Adipocyte (in vitro differentiated cells): ENCODE results near the gene POLD2.

Source experiments
- DNase-seq: peaks from one replicate; pipeline ENCODE4 v3.0.0-alpha.2; 2015; ENCODE audit warnings: low read depth
- H3K27me3 ChIP-seq: replicated peaks from 2 replicates; pipeline ENCODE4 v1.7.0; 2013; ENCODE audit warnings: mild to moderate bottlenecking, low read length, moderate library complexity; ENCODE audit not compliant: control insufficient read depth, insufficient read depth
- H3K36me3 ChIP-seq: 2 replicates; pipeline ENCODE4 v1.7.0; 2013; ENCODE audit warnings: low read length, mild to moderate bottlenecking, moderate library complexity; ENCODE audit not compliant: control insufficient read depth, insufficient read depth, severe bottlenecking
- H3K4me1 ChIP-seq: 2 replicates; pipeline ENCODE4 v1.7.0; 2013; ENCODE audit warnings: mild to moderate bottlenecking, low read length, moderate library complexity; ENCODE audit not compliant: control insufficient read depth, insufficient read depth
- H3K4me3 ChIP-seq: 2 replicates; pipeline ENCODE4 v1.7.0; 2013; ENCODE audit warnings: mild to moderate bottlenecking, low read length, moderate library complexity
- H3K9ac ChIP-seq: 2 replicates; pipeline ENCODE4 v1.7.0; 2013; ENCODE audit warnings: mild to moderate bottlenecking, low read length, moderate library complexity
- H3K9me3 ChIP-seq: 2 replicates; pipeline ENCODE4 v1.7.0; 2013; ENCODE audit warnings: mild to moderate bottlenecking, low read length, moderate library complexity; ENCODE audit not compliant: control insufficient read depth

POLD2 gene

DNA sequence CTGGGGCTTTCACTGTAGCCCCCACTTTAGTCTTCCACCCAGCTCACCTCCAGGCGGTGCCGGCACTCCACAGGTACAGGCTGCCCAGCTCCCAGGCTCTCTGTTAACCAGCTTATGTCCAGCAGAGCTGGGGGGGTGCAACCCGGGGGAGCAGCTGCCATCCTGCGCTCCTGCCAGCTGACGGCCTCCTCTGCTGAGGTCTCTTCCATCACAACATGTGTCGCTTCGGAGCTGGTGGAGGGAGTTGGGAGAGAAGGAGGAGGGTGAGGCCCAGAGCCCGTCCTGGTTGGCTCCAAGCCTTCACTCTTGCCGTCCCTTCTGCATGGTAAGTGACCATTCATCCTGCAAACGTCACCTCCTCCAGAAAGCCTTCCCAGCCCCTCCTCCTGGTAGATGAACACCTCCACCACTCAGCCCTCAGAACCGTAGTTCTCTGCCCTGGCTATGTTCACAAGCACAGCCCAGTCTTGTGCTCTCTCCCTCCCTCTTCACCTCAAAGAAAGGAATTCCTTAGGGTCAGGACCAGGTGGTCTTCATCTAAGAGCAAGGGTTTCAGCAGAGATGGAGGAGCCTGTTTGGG is 42.6 kb downstream of the POLD2 start:
- no peaks in the 10 kb centered on the region for H3K9me3 ChIP-seq
- peaks cover 48% of the 10 kb centered on the region for H3K36me3 ChIP-seq
- H3K4me3 ChIP-seq: peak overlapping the region; percentile 95
- DNase-seq: no peak
- H3K27me3 ChIP-seq: no peaks in the 10 kb centered on the region
- peak overlapping the region; percentile 95 for H3K9ac ChIP-seq
- peaks cover 34% of the 10 kb centered on the region for H3K4me1 ChIP-seq

DNA sequence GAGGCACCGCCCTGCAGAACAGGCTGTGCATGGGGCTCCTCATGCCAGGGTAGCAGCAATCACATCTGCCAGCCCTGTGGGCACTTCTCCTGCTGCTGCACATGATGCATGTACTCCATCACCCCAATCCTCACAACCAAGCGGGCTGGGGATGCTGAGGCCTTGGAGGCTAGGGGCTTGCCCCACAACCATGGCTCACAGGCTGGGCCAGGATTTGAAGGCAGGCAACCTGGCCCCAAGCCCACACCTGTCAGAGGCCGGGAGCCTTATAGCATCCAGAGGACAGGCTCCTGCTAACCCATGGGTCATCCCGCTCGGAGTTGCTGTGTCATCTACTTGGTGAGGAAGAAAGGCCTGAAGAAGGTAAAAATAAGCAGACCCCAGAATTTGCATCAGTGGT is 43.2 kb downstream of the POLD2 start:
- Histone ChIP-seq H3K4me1 (peaks cover 28% of the 10 kb centered on the region), H3K4me3 (peak overlapping the region; percentile 95), H3K27me3 (no peaks in the 10 kb centered on the region), H3K36me3 (peaks cover 54% of the 10 kb centered on the region), H3K9me3 (no peaks in the 10 kb centered on the region), H3K9ac (no peak overlapping the region)
- DNase-seq: no peak

DNA sequence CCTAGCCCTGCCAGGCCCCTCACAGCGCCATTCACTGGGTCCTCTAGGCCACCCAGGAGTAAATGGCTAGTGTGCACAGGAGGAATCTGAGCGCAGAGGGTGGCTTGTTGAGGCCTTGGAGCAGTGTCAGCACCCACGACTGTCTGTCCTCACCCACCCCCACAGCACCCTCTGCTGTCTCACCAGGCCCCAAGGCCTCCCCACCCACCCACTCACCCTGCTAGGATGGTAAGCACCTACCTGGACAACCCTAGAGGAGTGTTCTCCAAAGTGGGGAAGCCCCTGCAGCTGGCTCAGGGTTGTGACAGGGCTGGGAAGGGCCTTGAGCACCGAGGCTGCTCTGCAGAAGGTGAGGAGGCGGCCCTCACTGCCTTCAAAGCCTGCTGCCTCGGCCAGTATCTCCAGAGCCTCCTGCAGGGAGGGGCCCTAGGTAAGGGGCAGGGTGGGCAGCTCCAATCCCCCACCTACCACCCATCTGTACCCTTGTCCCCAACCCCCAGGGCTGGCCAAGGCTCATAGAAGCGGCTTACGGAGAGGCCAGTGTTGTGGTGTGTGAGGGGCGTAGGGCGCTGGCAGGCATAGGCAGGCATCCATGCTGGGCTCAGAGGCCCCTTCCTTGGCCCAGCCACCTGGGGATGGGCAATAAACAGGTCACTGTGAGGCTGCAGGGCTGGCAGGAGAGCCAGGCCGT is 43.9 kb downstream of the POLD2 start:
- Histone ChIP-seq H3K4me1 (peaks cover 22% of the 10 kb centered on the region), H3K9ac (no peak overlapping the region), H3K9me3 (no peaks in the 10 kb centered on the region), H3K36me3 (peaks cover 55% of the 10 kb centered on the region), H3K27me3 (no peaks in the 10 kb centered on the region), H3K4me3 (no peak overlapping the region)
- no peak for DNase-seq

DNA sequence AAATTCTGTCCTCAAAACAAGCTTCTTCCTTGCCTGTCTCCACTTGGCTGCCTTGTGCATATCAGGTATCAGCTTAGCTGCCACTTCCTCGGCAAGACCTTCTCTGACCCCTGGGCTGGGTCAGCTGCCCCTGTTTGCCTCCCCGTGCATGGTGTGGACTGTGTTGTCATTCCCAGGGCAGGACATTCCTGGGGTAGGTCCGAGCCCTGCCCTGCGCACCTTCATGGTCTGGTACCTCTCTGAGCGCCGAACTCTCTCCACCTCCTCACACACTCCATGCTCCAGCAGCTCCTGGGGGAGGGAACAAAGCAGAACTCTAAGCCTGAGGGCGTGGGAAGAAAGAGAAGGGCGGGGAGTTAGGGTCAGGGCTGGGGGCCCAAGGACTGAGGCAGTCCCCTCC is 44.8 kb downstream of the POLD2 start:
- DNase-seq: no peak

DNA sequence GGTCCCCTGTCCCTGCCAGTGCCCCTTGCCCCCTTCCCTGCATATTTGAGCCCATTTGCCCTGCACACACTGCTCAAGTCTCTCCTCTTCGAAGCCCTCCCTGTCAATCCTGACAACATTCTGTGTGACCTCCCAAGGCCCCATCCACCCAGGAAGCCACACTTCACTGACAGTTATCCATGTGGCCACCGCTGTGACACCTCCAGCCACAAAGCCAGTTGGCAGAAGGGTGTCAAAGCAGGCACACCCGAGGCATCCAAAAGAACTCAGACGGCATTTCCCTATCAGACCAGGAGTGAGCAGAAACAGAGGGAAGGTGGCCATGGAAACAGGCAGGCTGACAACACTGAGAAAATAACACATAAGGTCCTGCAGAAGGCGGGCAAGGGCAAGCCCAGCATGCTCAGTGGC is 45.7 kb downstream of the POLD2 start:
- no peaks in the 10 kb centered on the region for H3K27me3 ChIP-seq
- no peak overlapping the region for H3K4me3 ChIP-seq
- H3K36me3 ChIP-seq: peaks cover 67% of the 10 kb centered on the region
- H3K9ac ChIP-seq: peak overlapping the region; percentile 48
- peaks cover 11% of the 10 kb centered on the region for H3K4me1 ChIP-seq
- H3K9me3 ChIP-seq: no peaks in the 10 kb centered on the region
- no peak for DNase-seq

More for the DNA sequence above, 44.8 kb downstream of the POLD2 start:
- H3K4me1 ChIP-seq: peaks cover 13% of the 10 kb centered on the region
- peaks cover 60% of the 10 kb centered on the region for H3K36me3 ChIP-seq
- H3K27me3 ChIP-seq: no peaks in the 10 kb centered on the region
- H3K9ac ChIP-seq: no peak overlapping the region
- no peak overlapping the region for H3K4me3 ChIP-seq
- no peaks in the 10 kb centered on the region for H3K9me3 ChIP-seq

DNA sequence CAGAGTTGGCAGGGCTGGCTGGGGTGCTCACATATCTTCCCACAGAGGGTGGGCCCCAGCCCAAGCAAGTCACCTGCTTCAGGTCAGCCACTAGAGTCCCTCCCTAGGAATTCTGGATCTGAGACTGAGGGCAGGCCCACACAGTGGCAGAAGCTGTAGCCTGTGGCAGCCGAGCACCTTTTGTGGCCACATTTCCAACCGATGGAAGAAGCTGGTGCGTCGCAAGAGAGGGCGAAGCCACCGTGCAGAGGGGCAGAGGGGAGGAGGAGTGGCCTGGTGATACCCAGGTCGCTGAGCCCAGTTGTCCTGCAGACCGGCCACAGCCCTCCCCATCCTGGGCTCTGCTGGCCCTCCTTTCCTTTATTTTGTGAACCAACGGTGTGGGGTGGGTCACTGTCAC is 46.3 kb downstream of the POLD2 start:
- Histone ChIP-seq H3K36me3 (peaks cover 67% of the 10 kb centered on the region), H3K4me3 (no peak overlapping the region), H3K4me1 (peaks cover 17% of the 10 kb centered on the region), H3K9ac (no peak overlapping the region), H3K9me3 (no peaks in the 10 kb centered on the region), H3K27me3 (no peaks in the 10 kb centered on the region)
- DNase-seq: no peak

DNA sequence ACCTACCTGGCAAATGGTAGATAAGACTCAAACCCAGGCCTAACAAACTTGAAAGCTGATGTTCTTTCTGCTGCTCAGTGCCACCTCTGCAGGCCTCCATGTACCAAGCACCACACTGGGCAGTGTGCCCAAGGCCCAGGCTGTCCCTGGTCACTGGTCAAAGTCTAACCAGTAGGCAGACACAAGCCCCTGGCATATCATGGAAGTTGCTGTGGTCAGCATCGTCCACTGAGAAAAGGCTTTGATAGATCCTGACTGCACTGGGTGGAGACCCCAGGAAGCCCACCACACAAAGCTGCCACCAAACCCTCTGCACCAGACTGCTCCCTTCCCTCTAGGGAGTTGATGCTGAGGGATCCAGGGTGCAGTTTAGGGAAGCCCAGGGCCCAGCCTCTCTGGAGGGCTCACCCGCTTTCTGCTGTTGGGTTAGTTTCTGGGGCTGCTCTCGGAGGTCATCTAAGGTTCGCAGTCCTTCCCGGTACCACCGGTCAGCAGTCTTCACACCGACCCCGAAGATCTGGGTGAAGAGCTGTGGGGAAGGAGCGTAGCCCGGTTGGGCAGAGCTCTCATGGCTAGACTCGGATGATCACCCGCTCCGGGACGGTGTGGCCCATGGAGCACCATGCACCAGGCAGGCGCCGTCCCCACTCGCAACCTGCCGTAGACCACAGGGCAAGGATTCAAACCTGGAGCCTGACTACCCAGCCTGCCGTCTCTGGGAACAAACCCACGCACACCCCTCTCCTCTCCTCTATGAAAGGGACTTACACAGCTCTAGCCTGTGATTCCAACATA is 47.0 kb downstream of the POLD2 start:
- peaks cover 18% of the 10 kb centered on the region for H3K4me1 ChIP-seq
- no peak overlapping the region for H3K4me3 ChIP-seq
- H3K36me3 ChIP-seq: peaks cover 67% of the 10 kb centered on the region
- no peak for DNase-seq
- H3K9me3 ChIP-seq: no peaks in the 10 kb centered on the region
- no peaks in the 10 kb centered on the region for H3K27me3 ChIP-seq
- no peak overlapping the region for H3K9ac ChIP-seq

DNA sequence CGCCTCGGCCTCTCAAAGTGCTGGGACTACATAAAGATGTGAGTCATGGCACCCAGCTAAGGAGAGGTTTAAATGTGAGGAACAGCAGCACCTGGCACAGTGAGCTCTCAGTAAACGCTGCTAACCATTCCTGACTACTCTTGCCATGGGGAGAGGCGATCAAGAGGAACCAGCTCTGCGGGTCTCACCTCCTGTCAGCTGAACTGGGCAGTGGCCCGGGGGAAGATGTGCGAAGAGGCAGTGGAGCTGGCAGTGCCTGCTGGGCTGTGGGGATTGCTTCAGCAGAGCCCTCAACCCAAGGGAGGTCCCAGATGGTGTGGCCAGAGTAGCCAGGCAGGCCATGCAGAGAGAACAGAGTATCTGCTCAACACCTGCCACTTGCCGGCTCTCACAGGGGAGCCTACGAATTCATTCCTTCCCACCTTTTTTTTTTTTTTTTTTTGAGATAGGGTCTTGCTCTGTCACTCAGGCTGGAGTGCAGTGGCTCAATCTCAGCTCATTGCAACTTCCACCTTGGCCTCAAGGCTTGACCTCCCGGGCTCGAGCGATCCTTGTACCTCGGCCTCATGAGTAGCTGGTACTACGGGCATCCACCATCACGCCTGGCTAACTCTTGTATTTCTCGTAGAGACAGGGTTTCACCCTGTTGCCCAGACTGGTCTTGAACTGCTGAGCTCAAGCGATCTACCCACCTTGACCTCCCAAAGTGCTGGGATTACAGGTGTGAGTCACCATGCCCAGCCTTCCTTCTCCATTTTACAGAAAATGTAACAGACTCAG is 47.9 kb downstream of the POLD2 start:
- no peak overlapping the region for H3K4me3 ChIP-seq
- H3K9me3 ChIP-seq: no peaks in the 10 kb centered on the region
- H3K36me3 ChIP-seq: peaks cover 67% of the 10 kb centered on the region
- H3K9ac ChIP-seq: no peak overlapping the region
- no peak for DNase-seq
- H3K27me3 ChIP-seq: no peaks in the 10 kb centered on the region
- H3K4me1 ChIP-seq: peaks cover 12% of the 10 kb centered on the region

DNA sequence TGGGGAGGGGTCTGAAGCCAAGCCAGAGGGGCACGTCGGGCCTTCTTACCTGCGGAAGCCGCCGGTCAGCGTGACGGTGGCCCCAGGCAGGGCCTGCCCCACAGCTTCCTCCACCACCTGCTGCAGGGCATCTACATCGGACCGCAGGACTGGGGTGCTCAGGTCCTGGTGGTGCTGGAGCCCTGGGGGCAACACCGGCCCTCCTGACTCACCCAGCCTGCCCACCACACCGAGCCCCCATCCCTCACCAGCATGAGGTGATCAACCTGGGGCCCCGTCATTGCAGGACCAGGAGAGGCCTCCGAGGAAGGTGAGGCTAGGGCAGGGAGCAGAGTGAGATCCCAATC is 49.0 kb downstream of the POLD2 start:
- Histone ChIP-seq H3K36me3 (peaks cover 55% of the 10 kb centered on the region), H3K4me3 (no peak overlapping the region), H3K27me3 (no peaks in the 10 kb centered on the region), H3K9ac (no peak overlapping the region), H3K4me1 (peaks cover 12% of the 10 kb centered on the region), H3K9me3 (no peaks in the 10 kb centered on the region)
- no peak for DNase-seq

DNA sequence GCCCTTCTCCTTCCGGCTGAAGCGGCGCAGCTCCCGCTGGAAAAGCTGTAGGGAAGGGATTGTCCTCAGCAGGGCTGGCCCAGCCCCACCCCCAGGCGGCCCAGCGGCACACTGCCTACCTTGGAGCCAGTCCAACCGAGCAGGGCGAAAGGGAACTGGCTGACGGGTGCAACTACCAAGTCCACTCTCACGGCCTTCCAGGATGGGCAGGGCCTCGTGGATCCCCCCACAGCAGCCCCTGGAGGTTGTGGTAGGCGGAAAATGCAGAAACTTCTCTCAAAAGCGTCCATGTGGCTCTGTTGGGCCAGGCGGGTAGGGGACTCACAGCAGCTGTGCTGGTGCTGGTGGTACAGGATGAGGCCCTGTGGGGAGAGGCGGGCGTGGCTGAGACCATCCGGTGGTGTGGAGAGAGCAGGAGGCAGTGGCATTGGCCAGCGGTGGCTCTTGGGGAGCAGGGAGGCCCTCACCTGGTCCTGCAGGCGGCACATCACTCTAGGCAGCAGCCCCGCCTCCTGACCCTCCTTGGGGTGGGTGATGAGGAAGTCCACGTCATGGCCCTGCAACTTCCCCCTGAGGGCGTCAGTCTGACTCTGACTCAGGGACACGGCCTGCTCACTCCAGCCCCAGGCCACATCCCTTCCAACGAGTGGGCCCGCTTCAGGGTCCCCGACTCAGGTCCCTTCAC is 49.5 kb downstream of the POLD2 start:
- H3K4me1 ChIP-seq: peaks cover 12% of the 10 kb centered on the region
- no peaks in the 10 kb centered on the region for H3K9me3 ChIP-seq
- peaks cover 50% of the 10 kb centered on the region for H3K36me3 ChIP-seq
- H3K27me3 ChIP-seq: no peaks in the 10 kb centered on the region
- no peak overlapping the region for H3K9ac ChIP-seq
- no peak for DNase-seq
- H3K4me3 ChIP-seq: no peak overlapping the region
